Chondrocyte (in vitro differentiated cells): Measurements from ENCODE around the gene TMEM202. TPM values are rescaled to one million over a fixed set of nuclear protein-coding genes. Genes with fewer than 3 reads are reported as not detected.
"Not testable (repeated sequence)": the region's sequence is repeated elsewhere in the genome, so short reads cannot be mapped to it uniquely, and the experiment has no call there.

Experiments
- DNase-seq: peaks from one replicate; pipeline ENCODE4 v3.0.0; 2021; ENCODE audit warnings: mixed read lengths, low spot score
- H3K27ac Mint-ChIP-seq: one replicate; pipeline ENCODE4 v1.8.0; 2021; ENCODE audit warnings: mild to moderate bottlenecking, moderate library complexity, mixed read lengths; ENCODE audit not compliant: unreplicated experiment
- H3K27me3 Mint-ChIP-seq: 2 replicates; pipeline ENCODE4 v1.8.0; 2021; ENCODE audit warnings: low read depth, mixed read lengths
- H3K36me3 Mint-ChIP-seq: 2 replicates; pipeline ENCODE4 v1.8.0; 2021; ENCODE audit warnings: low read depth, mixed read lengths
- H3K4me1 Mint-ChIP-seq: 2 replicates; pipeline ENCODE4 v1.8.0; 2021; ENCODE audit warnings: low read depth, mild to moderate bottlenecking, mixed read lengths
- H3K4me3 Mint-ChIP-seq: one replicate; pipeline ENCODE4 v1.8.0; 2021; ENCODE audit warnings: mild to moderate bottlenecking, moderate library complexity, mixed read lengths; ENCODE audit not compliant: unreplicated experiment
- H3K9me3 Mint-ChIP-seq: 2 replicates; pipeline ENCODE4 v1.8.0; 2021; ENCODE audit warnings: low read depth, mixed read lengths
- total RNA-seq: library from RNA; stranded (reverse); gene quantifications from 3 replicates; pipeline ENCODE4 v1.2.1, GENCODE V29; 2021
- TF ChIP-seq, protein P1 (sequence below): fragments of 200-600 bp; sonication (generic); IDR thresholded peaks from 2 replicates; pipeline ENCODE4 v1.5.0; 2021; ENCODE audit warnings: antibody characterized with exemption, mild to moderate bottlenecking, moderate library complexity

TMEM202 gene
- total RNA-seq, 1 donor from 2014 or later: not detected

DNA sequence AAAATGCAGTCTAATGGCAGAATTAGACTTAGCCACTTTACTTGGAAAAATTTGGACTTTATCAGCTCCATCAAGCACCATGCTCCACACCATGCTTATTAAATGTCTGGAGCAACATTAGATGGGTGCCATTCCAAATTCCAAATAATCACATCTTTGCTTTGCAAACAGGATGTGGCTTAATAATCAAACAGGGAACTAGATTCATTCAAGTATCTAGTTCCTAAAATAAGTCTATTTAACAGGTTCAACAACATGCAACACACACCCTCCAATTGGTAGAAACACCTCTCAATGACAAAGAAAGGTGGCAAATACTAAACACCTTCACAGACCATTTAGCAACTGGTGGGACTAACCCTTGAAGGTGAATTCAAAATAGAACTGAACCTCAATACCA is 25.7 kb upstream of the TMEM202 start:
- TF ChIP-seq, protein P1, sequence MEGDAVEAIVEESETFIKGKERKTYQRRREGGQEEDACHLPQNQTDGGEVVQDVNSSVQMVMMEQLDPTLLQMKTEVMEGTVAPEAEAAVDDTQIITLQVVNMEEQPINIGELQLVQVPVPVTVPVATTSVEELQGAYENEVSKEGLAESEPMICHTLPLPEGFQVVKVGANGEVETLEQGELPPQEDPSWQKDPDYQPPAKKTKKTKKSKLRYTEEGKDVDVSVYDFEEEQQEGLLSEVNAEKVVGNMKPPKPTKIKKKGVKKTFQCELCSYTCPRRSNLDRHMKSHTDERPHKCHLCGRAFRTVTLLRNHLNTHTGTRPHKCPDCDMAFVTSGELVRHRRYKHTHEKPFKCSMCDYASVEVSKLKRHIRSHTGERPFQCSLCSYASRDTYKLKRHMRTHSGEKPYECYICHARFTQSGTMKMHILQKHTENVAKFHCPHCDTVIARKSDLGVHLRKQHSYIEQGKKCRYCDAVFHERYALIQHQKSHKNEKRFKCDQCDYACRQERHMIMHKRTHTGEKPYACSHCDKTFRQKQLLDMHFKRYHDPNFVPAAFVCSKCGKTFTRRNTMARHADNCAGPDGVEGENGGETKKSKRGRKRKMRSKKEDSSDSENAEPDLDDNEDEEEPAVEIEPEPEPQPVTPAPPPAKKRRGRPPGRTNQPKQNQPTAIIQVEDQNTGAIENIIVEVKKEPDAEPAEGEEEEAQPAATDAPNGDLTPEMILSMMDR: no peak
- H3K4me3 Mint-ChIP-seq: no peak overlapping the region

GRCh38 chr15:72375501-72375845 is 22.6 kb upstream of the TMEM202 start:
- no peaks in the 10 kb centered on the region for H3K9me3 Mint-ChIP-seq
- peaks cover 38% of the 10 kb centered on the region for H3K4me1 Mint-ChIP-seq
- H3K4me3 Mint-ChIP-seq: peak overlapping the region; percentile 83
- peaks cover 1% of the 10 kb centered on the region for H3K27me3 Mint-ChIP-seq
- no peak for DNase-seq
- TF ChIP-seq, protein P1: no peak
- peaks cover 1% of the 10 kb centered on the region for H3K36me3 Mint-ChIP-seq
- H3K27ac Mint-ChIP-seq: peak overlapping the region; percentile 98

More for the DNA sequence above, 25.7 kb upstream of the TMEM202 start:
- Mint-ChIP-seq H3K36me3 (peaks cover 1% of the 10 kb centered on the region), H3K27ac (no peak overlapping the region), H3K9me3 (no peaks in the 10 kb centered on the region), H3K4me1 (peaks cover 43% of the 10 kb centered on the region), H3K27me3 (no peaks in the 10 kb centered on the region)
- DNase-seq: no peak

DNA sequence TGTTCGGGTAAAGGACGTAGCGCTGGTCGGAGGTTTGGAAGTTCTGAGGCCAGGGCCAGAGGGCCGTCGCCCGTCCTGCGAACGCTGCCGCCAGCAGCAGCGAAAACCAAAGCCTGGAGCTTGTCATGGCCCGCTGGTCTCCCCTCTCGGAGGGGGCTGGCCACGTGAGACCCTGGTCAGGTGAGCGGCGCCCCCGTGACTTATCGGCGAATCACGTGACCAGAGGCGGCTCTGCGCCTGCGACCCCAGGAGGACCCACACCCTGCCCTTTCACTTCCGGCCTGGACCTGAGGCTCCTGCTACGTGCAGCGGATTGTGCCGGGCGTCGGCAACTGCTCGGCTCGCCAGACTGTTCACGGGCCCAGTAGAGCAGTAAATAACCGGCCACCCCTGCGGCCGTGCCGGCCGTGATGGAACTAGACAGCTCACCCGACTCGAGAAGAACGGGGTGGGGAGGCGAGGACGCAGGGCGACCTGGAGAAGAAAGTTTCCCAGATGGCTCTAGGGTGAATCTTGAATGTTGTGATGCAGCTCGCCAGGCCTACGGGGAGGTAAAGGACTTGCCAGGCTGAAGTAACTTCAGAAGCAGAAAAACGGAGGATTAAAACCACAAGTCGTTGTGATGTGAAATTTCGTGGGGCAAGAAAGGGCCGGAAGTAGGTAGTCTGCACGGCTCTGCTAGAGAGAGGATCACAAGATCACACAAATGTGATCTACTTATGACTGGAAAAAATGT is 22.1 kb upstream of the TMEM202 start, which contains the start of gene HEXA:
HEXA (minus strand) TSS at position 169 of the 736 bp plus-strand sequence; CDS start at position 127, 42 bp downstream.
- TF ChIP-seq, protein P1: no peak
- Mint-ChIP-seq H3K36me3 (no peaks in the 10 kb centered on the region), H3K27me3 (peaks cover 5% of the 10 kb centered on the region), H3K4me3 (peak within 1 kb of the TSS; percentile 83), H3K9me3 (no peaks in the 10 kb centered on the region), H3K4me1 (peaks cover 38% of the 10 kb centered on the region), H3K27ac (peak within 1 kb of the TSS; percentile 98)
- peak; percentile 99 for DNase-seq

- no peak overlapping the region for H3K27ac Mint-ChIP-seq
- peaks cover 11% of the 10 kb centered on the region for H3K27me3 Mint-ChIP-seq
- no peak overlapping the region for H3K4me3 Mint-ChIP-seq
- no peaks in the 10 kb centered on the region for H3K9me3 Mint-ChIP-seq
- TF ChIP-seq, protein P1: no peak
- no peak for DNase-seq
- H3K36me3 Mint-ChIP-seq: no peaks in the 10 kb centered on the region
- peaks cover 38% of the 10 kb centered on the region for H3K4me1 Mint-ChIP-seq
Measured at GRCh38 chr15:72377331-72377730, 20.8 kb upstream of the TMEM202 start.

DNA sequence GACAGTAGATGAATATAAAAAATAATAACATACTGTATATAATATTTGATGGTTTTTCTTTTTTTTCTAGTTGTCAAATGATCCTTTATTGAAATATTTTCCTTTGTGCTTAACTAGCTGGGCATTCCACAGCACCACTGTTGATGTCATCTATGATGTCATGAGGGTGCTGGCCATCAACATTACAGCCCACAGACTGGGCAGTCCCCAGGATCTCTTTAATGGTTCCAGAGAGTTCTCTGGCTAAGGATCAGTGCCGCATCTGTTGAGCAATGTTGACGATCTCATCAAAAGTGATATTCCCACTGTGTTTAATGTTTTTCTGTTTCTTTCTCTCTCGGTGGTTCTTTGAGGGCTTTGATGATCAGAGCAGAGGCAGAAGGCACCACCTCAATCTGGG is 19.0 kb upstream of the TMEM202 start:
- H3K36me3 Mint-ChIP-seq, H3K27ac Mint-ChIP-seq, DNase-seq, H3K4me3 Mint-ChIP-seq, H3K9me3 Mint-ChIP-seq: not testable (repeated sequence)
- Mint-ChIP-seq H3K27me3 (peaks cover 24% of the 10 kb centered on the region), H3K4me1 (peaks cover 25% of the 10 kb centered on the region)
